ENCODE measurements around the gene CTBP2. TPM values are rescaled to one million over a fixed set of nuclear protein-coding genes. Genes with fewer than 3 reads are reported as not detected.

Gene CTBP2
- total RNA-seq, 1 donor from 2014 or later: 83.2 TPM

- DNase-seq (ENCODE audit: extremely low read depth, low read depth, low spot score): no peak
These were observed 33.3 kb downstream of the CTBP2 start for GRCh38 chr10:125127110-125127509.

- DNase-seq (ENCODE audit: extremely low read depth, low read depth, low spot score): no peak
These were observed 34.2 kb downstream of the CTBP2 start for GRCh38 chr10:125125951-125126735.

- no peak for DNase-seq (ENCODE audit: extremely low read depth, low read depth, low spot score)
These were observed 35.5 kb downstream of the CTBP2 start for GRCh38 chr10:125124907-125125306.

- DNase-seq (ENCODE audit: extremely low read depth, low read depth, low spot score): no peak
These were observed 36.3 kb downstream of the CTBP2 start for GRCh38 chr10:125124115-125124487.

- DNase-seq (ENCODE audit: extremely low read depth, low read depth, low spot score): no peak
These were observed 36.8 kb downstream of the CTBP2 start for GRCh38 chr10:125123476-125124114.

GRCh38 chr10:125122566-125122965 is 37.8 kb downstream of the CTBP2 start:
- no peak for DNase-seq (ENCODE audit: extremely low read depth, low read depth, low spot score)

GRCh38 chr10:125121003-125121402 is 39.4 kb downstream of the CTBP2 start:
- no peak for DNase-seq (ENCODE audit: extremely low read depth, low read depth, low spot score)

- DNase-seq (ENCODE audit: extremely low read depth, low read depth, low spot score): no peak
These were observed 40.2 kb downstream of the CTBP2 start for GRCh38 chr10:125120053-125120710.

GRCh38 chr10:125118701-125119100 is 41.7 kb downstream of the CTBP2 start:
- no peak for DNase-seq (ENCODE audit: extremely low read depth, low read depth, low spot score)

- no peak for DNase-seq (ENCODE audit: extremely low read depth, low read depth, low spot score)
These were observed 42.3 kb downstream of the CTBP2 start for GRCh38 chr10:125118011-125118611.

GRCh38 chr10:125116652-125117310 is 43.6 kb downstream of the CTBP2 start:
- no peak for DNase-seq (ENCODE audit: extremely low read depth, low read depth, low spot score)

- DNase-seq (ENCODE audit: extremely low read depth, low read depth, low spot score): no peak
These were observed 44.2 kb downstream of the CTBP2 start for GRCh38 chr10:125116041-125116649.

GRCh38 chr10:125115409-125115808 is 45.0 kb downstream of the CTBP2 start:
- no peak for DNase-seq (ENCODE audit: extremely low read depth, low read depth, low spot score)

GRCh38 chr10:125114761-125115391 is 45.5 kb downstream of the CTBP2 start:
- no peak for DNase-seq (ENCODE audit: extremely low read depth, low read depth, low spot score)

- no peak for DNase-seq (ENCODE audit: extremely low read depth, low read depth, low spot score)
These were observed 46.5 kb downstream of the CTBP2 start for GRCh38 chr10:125113691-125114371.

- no peak for DNase-seq (ENCODE audit: extremely low read depth, low read depth, low spot score)
These were observed 47.5 kb downstream of the CTBP2 start for GRCh38 chr10:125112697-125113494.

- no peak for DNase-seq (ENCODE audit: extremely low read depth, low read depth, low spot score)
These were observed 49.1 kb downstream of the CTBP2 start for GRCh38 chr10:125111118-125111727.

GRCh38 chr10:125107965-125108580 is 52.3 kb downstream of the CTBP2 start:
- no peak for DNase-seq (ENCODE audit: extremely low read depth, low read depth, low spot score)
